Neural crest cell (in vitro differentiated cells): Measurements from ENCODE around the gene APP. TPM values are rescaled to one million over a fixed set of nuclear protein-coding genes. Genes with fewer than 3 reads are reported as not detected.

ENCODE experiments used
- DNase-seq: peaks from one replicate; pipeline ENCODE4 v3.0.0; 2021; ENCODE audit warnings: low read depth, mixed read lengths, low spot score
- H3K27ac Mint-ChIP-seq: one replicate; pipeline ENCODE4 v1.8.0; 2021; ENCODE audit warnings: mild to moderate bottlenecking, mixed read lengths; ENCODE audit not compliant: unreplicated experiment
- H3K27me3 Mint-ChIP-seq: 2 replicates; pipeline ENCODE4 v1.8.0; 2021; ENCODE audit warnings: low read depth, mild to moderate bottlenecking, mixed read lengths
- H3K36me3 Mint-ChIP-seq: 2 replicates; pipeline ENCODE4 v1.8.0; 2021; ENCODE audit warnings: low read depth, mild to moderate bottlenecking, mixed read lengths
- H3K4me1 Mint-ChIP-seq: 2 replicates; pipeline ENCODE4 v1.8.0; 2021; ENCODE audit warnings: mixed read lengths
- H3K4me3 Mint-ChIP-seq: one replicate; pipeline ENCODE4 v1.8.0; 2021; ENCODE audit warnings: mild to moderate bottlenecking, mixed read lengths
- H3K9me3 Mint-ChIP-seq: 2 replicates; pipeline ENCODE4 v1.8.0; 2021; ENCODE audit warnings: mixed read lengths
- total RNA-seq: library from RNA; stranded (reverse); gene quantifications from 2 replicates; pipeline ENCODE4 v1.2.1, GENCODE V29; 2021
- TF ChIP-seq, protein P1 (sequence below): fragments of 200-600 bp; sonication (generic); conservative IDR thresholded peaks from 2 replicates; pipeline ENCODE4 v1.5.0; 2021; ENCODE audit warnings: antibody characterized with exemption, mild to moderate bottlenecking

APP gene
- total RNA-seq, 1 donor from 2014 or later, result 254 TPM

DNA sequence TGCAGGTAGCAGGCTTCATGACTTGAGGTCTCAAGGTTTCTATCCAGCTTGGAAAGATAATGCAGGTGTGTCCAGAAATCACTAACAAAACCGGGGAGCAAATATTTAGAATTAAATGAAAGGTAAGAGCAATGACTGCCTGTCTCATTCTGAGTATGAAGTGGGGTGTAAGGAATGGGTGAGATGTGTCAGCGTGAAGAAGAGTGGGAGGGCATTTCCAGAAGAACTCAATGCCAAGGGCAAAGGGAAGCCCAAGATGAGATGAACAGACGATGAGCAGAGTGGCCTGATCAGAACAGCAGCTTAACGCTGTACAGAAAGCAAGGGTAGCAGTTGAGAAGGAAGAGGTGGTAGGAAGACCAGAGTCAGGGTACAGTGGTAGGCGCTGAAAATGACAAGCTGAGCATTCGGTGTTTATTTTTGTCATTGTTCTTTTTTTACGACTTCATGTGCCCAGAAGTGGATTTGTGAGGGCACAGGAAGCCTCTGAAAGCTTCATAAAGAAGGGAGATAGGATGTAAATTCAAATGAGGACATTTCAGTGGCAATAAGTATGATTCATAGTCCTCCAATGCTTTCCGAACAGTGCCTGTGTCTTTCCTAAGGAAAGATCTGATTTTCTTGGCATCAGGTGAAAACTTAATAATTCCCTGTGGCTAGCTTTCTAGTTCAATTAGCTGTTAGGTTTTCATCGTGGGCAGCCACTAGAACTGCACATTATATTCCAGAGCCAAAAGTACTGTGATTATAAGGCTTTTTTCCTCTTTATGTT, 190.5 kb downstream of the APP start:
- Mint-ChIP-seq H3K4me1 (peaks cover 5% of the 10 kb centered on the region), H3K27me3 (no peaks in the 10 kb centered on the region), H3K4me3 (no peak overlapping the region), H3K27ac (no peak overlapping the region), H3K9me3 (no peaks in the 10 kb centered on the region), H3K36me3 (peaks cover 15% of the 10 kb centered on the region)
- TF ChIP-seq, protein P1, sequence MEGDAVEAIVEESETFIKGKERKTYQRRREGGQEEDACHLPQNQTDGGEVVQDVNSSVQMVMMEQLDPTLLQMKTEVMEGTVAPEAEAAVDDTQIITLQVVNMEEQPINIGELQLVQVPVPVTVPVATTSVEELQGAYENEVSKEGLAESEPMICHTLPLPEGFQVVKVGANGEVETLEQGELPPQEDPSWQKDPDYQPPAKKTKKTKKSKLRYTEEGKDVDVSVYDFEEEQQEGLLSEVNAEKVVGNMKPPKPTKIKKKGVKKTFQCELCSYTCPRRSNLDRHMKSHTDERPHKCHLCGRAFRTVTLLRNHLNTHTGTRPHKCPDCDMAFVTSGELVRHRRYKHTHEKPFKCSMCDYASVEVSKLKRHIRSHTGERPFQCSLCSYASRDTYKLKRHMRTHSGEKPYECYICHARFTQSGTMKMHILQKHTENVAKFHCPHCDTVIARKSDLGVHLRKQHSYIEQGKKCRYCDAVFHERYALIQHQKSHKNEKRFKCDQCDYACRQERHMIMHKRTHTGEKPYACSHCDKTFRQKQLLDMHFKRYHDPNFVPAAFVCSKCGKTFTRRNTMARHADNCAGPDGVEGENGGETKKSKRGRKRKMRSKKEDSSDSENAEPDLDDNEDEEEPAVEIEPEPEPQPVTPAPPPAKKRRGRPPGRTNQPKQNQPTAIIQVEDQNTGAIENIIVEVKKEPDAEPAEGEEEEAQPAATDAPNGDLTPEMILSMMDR, result no peak
- DNase-seq, result no peak

DNA sequence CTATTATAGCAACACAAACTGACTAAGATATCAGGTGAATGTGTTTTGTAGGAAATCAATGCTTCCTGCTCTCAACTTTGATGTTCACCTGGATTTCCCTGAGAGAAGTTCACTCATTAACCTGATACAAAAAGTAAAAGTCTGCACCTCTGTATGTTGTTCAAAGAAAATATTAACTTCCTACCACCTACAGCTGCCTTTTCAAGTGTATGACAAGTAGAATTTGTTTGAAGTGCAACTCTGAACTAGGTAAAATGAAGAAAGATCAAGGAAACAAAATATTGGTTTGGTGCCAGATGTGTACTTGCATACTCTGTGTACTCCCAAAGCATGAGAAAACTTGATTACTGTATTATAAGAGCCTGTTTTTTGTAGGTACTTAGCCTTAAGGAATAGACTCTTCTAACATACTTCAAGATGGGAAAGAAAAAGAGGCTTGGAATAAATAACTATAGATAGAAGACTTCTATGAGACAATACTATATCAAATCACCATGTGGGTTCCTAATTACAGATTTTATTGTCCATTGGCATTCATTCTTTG, 193.4 kb downstream of the APP start:
- peaks cover 38% of the 10 kb centered on the region for H3K36me3 Mint-ChIP-seq
- peaks cover 3% of the 10 kb centered on the region for H3K9me3 Mint-ChIP-seq
- TF ChIP-seq, protein P1, result no peak

DNA sequence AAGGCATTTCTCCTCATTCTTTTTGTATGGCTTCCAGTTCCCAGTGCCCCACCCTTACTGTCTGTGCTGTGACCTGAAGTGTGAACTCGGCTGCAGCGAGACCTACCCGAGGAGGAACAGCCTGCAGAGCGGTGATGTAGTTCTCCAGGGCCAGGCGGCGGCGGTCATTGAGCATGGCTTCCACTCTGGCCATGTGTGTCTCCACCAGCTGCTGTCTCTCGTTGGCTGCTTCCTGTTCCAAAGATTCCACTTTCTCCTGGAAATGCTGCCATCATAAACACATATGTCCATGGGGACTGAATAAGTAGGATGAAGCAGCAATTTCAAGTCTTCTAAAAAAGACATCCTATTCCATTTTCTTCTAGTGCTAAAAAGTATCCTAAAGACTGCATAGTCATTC, 195.6 kb downstream of the APP start:
- Mint-ChIP-seq H3K27me3 (no peaks in the 10 kb centered on the region), H3K27ac (no peak overlapping the region), H3K4me1 (no peaks in the 10 kb centered on the region), H3K36me3 (peaks cover 52% of the 10 kb centered on the region), H3K4me3 (no peak overlapping the region), H3K9me3 (peaks cover 12% of the 10 kb centered on the region)
- DNase-seq, result no peak
- TF ChIP-seq, protein P1, result no peak

More for the DNA sequence above, 193.4 kb downstream of the APP start:
- Mint-ChIP-seq H3K27ac (no peak overlapping the region), H3K27me3 (no peaks in the 10 kb centered on the region), H3K4me1 (no peaks in the 10 kb centered on the region), H3K4me3 (no peak overlapping the region)
- no peak for DNase-seq

DNA sequence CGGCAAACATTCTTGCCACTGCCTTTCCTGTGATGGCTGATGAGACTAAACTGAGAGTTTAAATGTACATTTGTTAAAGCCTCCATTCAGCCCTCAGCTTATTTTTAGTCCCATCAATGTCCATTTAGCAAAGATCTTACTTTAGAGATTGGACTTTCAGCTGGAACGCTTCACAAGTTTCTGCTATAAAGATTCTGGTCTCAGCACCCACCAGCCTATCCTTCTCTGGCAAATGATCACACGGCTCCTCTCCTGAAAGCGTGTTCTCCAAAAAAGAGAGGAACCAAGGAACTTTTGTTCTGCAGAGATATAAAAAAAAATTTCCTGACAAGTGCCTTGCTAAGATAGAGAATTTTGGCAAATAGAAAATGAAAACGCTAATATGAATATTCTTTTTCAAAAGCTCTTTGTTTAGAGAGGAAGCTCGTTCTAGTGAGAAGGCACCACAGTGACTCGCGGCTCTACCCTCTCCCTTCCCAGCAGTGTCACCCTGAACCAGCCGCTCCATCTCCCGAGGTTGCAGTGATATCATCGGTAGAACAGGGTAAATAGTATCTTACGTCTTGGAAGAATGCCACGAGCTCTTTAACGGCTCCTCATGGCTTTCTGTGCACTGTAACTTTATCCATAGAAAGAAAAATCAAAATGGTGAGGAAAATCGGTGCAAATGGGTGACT, 200.2 kb downstream of the APP start:
- Mint-ChIP-seq H3K27ac (no peak overlapping the region), H3K4me1 (no peaks in the 10 kb centered on the region), H3K27me3 (no peaks in the 10 kb centered on the region), H3K36me3 (peaks cover 56% of the 10 kb centered on the region), H3K9me3 (peaks cover 12% of the 10 kb centered on the region), H3K4me3 (no peak overlapping the region)
- DNase-seq, result no peak
- TF ChIP-seq, protein P1, result no peak

DNA sequence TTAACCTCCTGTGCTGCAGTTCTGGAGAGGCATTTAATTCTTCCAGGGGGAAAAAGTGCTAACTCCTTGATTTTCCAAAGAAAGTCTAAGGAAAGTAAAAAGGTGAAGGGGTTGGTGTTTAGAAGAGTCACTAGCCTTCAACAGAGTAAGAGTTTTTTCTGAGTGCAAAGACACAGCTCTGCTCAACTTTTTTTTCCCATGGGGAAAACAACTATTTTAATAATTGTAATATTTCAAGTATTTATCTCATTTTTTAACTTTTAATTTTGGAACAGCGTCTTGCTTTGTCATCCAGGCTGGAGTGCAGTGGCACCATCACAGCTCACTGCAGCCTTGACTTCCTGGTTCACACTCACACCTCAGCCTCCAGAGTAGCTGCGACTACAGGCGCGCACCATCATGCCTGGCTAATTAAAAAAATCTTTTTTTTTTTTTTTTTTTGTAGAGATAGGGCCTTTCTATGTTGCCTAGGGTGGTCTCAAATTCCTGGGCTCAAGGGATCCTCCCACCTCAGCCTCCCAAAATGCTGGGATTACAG, 202.6 kb downstream of the APP start:
- no peak for DNase-seq
- TF ChIP-seq, protein P1, result no peak
- Mint-ChIP-seq H3K36me3 (peaks cover 43% of the 10 kb centered on the region), H3K27me3 (no peaks in the 10 kb centered on the region), H3K9me3 (peaks cover 9% of the 10 kb centered on the region), H3K4me3 (no peak overlapping the region), H3K27ac (no peak overlapping the region), H3K4me1 (no peaks in the 10 kb centered on the region)
